K562 (cell line): Measurements from ENCODE around the gene NAIF1. TPM values are rescaled to one million over a fixed set of nuclear protein-coding genes. Genes with fewer than 3 reads are reported as not detected.

Experiments
- ATAC-seq: fragments of 200-7000 bp; cut with Tn5 transposase; 3 replicates; pipeline ENCODE4 v1.9.1; 2020; ENCODE audit warnings: moderate library complexity
- BruUV-seq: library from RNA; stranded (reverse); fragments of 400-500 nt; replicated peaks from 2 replicates; lab custom pipeline; 2021; lab: Mats Ljungman, UMichigan
- CTCF ChIA-PET: fragments of 300-600 bp; formaldehyde crosslinking; extraction: SDS; loops from one replicate; lab custom pipeline; 2021; ENCODE audit warnings: low intra/inter-chr PET ratio; lab: Yijun Ruan, JAX
- POLR2A ChIA-PET: fragments of 300-600, 350-650 bp; sonication (Branson Sonifier 250); formaldehyde crosslinking; extraction: SDS; loops from one replicate; lab custom pipeline; 2021; ENCODE audit warnings: antibody characterized with exemption, inconsistent platforms; lab: Yijun Ruan, JAX
- DNase-seq, 4 experiments: peaks; one replicate each; pipeline versions ENCODE4 v3.0.0 to v3.0.0-alpha.2; 2011 to 2018; ENCODE audit warnings: low spot score in 3 of 4, mixed read lengths in 3 of 4; ENCODE audit errors: extremely low read depth in 1 of 4
- FAIRE-seq: peaks from 2 replicates; lab custom pipeline; 2011; peaks lifted over from hg19 to GRCh38; lab: Jason Lieb, UNC
- H2AFZ ChIP-seq: 2 replicates; pipeline ENCODE4 v1.6.0; 2011; ENCODE audit warnings: low read depth, low read length, control low read depth, inconsistent platforms
- H3K27ac ChIP-seq: fragments of 200-600 bp; 3 replicates; pipeline ENCODE4 v1.8.0; 2011; ENCODE audit warnings: low read depth, mild to moderate bottlenecking, control low read depth, inconsistent platforms, low read length, moderate library complexity, mixed read lengths; ENCODE audit errors: extremely low read depth
- H3K27me3 ChIP-seq, 2 experiments: fragments of 300-600 bp in 1 of 2; 2 replicates in 1 of 2; 3 replicates in 1 of 2; pipeline versions ENCODE4 v1.6.0 to v1.8.0; 2011; ENCODE audit warnings: inconsistent platforms in 2 of 2, low read length in 2 of 2, mild to moderate bottlenecking in 1 of 2, mixed read lengths in 1 of 2, moderate library complexity in 1 of 2; ENCODE audit not compliant: control insufficient read depth in 2 of 2, insufficient read depth in 2 of 2
- H3K36me3 ChIP-seq: fragments of 300-600 bp; 3 replicates; pipeline ENCODE4 v1.8.0; 2011; ENCODE audit warnings: mild to moderate bottlenecking, low read length, inconsistent platforms; ENCODE audit not compliant: control insufficient read depth, insufficient read depth
- H3K4me1 ChIP-seq, 2 experiments: fragments of 200-600 bp in 1 of 2; replicated peaks in 1 of 2; 2 replicates in 1 of 2; 3 replicates in 1 of 2; pipeline versions ENCODE4 v1.5.1 to v1.8.0; 2011; ENCODE audit warnings: inconsistent platforms in 2 of 2, low read length in 2 of 2, mild to moderate bottlenecking in 1 of 2, mixed read lengths in 1 of 2, moderate library complexity in 1 of 2; ENCODE audit not compliant: control insufficient read depth in 2 of 2, insufficient read depth in 2 of 2
- H3K4me2 ChIP-seq: 2 replicates; pipeline ENCODE4 v1.6.1; 2011; ENCODE audit warnings: low read length, control low read depth, inconsistent platforms, mixed read lengths; ENCODE audit not compliant: insufficient read depth
- H3K4me3 ChIP-seq: fragments of 200-600 bp; sonication (generic), shearing (Covaris generic); 2 replicates; pipeline ENCODE4 v1.5.1; 2016; ENCODE audit warnings: control low read depth, inconsistent platforms
- H3K79me2 ChIP-seq: fragments of 200-600 bp; 3 replicates; pipeline ENCODE4 v1.8.0; 2011; ENCODE audit warnings: low read length, inconsistent platforms; ENCODE audit not compliant: control insufficient read depth, insufficient read depth
- H3K9ac ChIP-seq, 2 experiments: 2 replicates each; pipeline versions ENCODE4 v1.6.0 to v1.6.1; 2011; ENCODE audit warnings: low read depth in 2 of 2, low read length in 2 of 2, control low read depth in 1 of 2, inconsistent platforms in 1 of 2, mild to moderate bottlenecking in 1 of 2, mixed read lengths in 1 of 2; ENCODE audit not compliant: insufficient read depth in 1 of 2
- H3K9me1 ChIP-seq: one replicate; pipeline ENCODE4 v1.6.0; 2011; ENCODE audit warnings: inconsistent platforms, mild to moderate bottlenecking, low read length, moderate library complexity; ENCODE audit not compliant: control insufficient read depth, insufficient read depth
- H3K9me3 ChIP-seq: replicated peaks from 2 replicates; pipeline ENCODE4 v1.5.1; 2011; ENCODE audit warnings: low read depth, low read length, inconsistent platforms; ENCODE audit not compliant: control insufficient read depth, insufficient read depth
- H4K20me1 ChIP-seq: replicated peaks from 2 replicates; pipeline ENCODE4 v1.6.1; 2011; ENCODE audit warnings: low read length, inconsistent platforms, mixed read lengths; ENCODE audit not compliant: control insufficient read depth, insufficient read depth
- CREB3 ChIP-seq: fragments of 450-650 bp; conservative IDR thresholded peaks from 2 replicates; pipeline ENCODE4 v1.6.1; 2016; ENCODE audit warnings: missing genetic modification characterization, low read depth, mild to moderate bottlenecking, missing compliant biosample characterization, moderate library complexity
- CTCF ChIP-seq, 3 experiments: IDR thresholded peaks in 2 of 3; conservative IDR thresholded peaks in 1 of 3; 2 replicates each; pipeline ENCODE4 v1.5.1; 2011 to 2012; ENCODE audit warnings: low read length in 3 of 3, mild to moderate bottlenecking in 3 of 3, control low read depth in 2 of 3, improper control_type of control experiment in 1 of 3, inconsistent platforms in 1 of 3, low read depth in 1 of 3, mixed read lengths in 1 of 3, moderate library complexity in 1 of 3; ENCODE audit not compliant: insufficient read depth in 2 of 3
- CTCFL ChIP-seq: IDR thresholded peaks from 2 replicates; pipeline ENCODE4 v1.6.1; 2011; ENCODE audit warnings: borderline replicate concordance, low read depth, mild to moderate bottlenecking, moderate library complexity, low read length; ENCODE audit not compliant: insufficient read depth, poor library complexity, severe bottlenecking
- FIP1L1 ChIP-seq: fragments of 200-400 bp; formaldehyde crosslinking; IDR thresholded peaks from 2 replicates; pipeline ENCODE4 v1.6.1; 2018; ENCODE audit warnings: mild to moderate bottlenecking, low read depth, low read length; ENCODE audit not compliant: poor library complexity, severe bottlenecking
- KDM5B ChIP-seq: fragments of 200-600 bp; sonication (generic); IDR thresholded peaks from 2 replicates; pipeline ENCODE4 v1.6.1; 2012; ENCODE audit warnings: low read depth, mild to moderate bottlenecking, moderate library complexity, low read length, control low read depth, inconsistent platforms; ENCODE audit not compliant: insufficient replicate concordance
- NR4A1 ChIP-seq, 2 experiments: fragments of 250-450 bp in 1 of 2; fragments of 450-650 bp in 1 of 2; sonication (Bioruptor Pico) in 1 of 2; IDR thresholded peaks; 2 replicates each; pipeline versions ENCODE4 v1.4.0 to v1.6.1; 2016 to 2020; ENCODE audit warnings: mild to moderate bottlenecking in 2 of 2, missing compliant biosample characterization in 1 of 2, missing genetic modification characterization in 1 of 2, moderate library complexity in 1 of 2
- STAT5B ChIP-seq: fragments of 250-450 bp; sonication (Bioruptor Pico); IDR thresholded peaks from 2 replicates; pipeline ENCODE4 v1.8.0; 2021; ENCODE audit warnings: mild to moderate bottlenecking, inconsistent platforms
- ZC3H11A ChIP-seq: IDR thresholded peaks from 2 replicates; pipeline ENCODE4 v1.6.1; 2012; ENCODE audit warnings: low read depth, low read length, improper control_type of control experiment
- ZNF324 ChIP-seq: fragments of 250-450 bp; sonication (Bioruptor Pico); IDR thresholded peaks from 2 replicates; pipeline ENCODE4 v1.4.0; 2020; ENCODE audit warnings: mild to moderate bottlenecking
- ZNF592 ChIP-seq: fragments of 450-650 bp; IDR thresholded peaks from 2 replicates; pipeline ENCODE4 v1.6.1; 2017; ENCODE audit warnings: antibody characterized with exemption, mild to moderate bottlenecking
- WGBS: fragments of 100-300 bp; shearing (Covaris generic); methylation state at CpG from one replicate; pipeline ENCODE4 v1.1.6; 2016; ENCODE audit warnings: low coverage, mixed read lengths; ENCODE audit not compliant: insufficient coverage; ENCODE audit errors: missing lambda C conversion rate; 5-methylcytosine and 5-hydroxymethylcytosine counted together
- in situ Hi-C: fragments of 300-500 bp; cut with MboI; formaldehyde crosslinking; loops from 4 replicates; pipeline ENCODE4 v1.15.0; 2018; ENCODE audit warnings: inconsistent platforms, mixed read lengths
- intact Hi-C: fragments of 100-400 bp; cut with micrococcal nuclease; formaldehyde crosslinking; loops from 2 replicates; pipeline ENCODE4 v1.14.2; 2022
- polyA plus RNA-seq, 8 experiments: library from polyadenylated mRNA; depleted of rRNA in 4 of 8; stranded (reverse) in 5 of 8; unstranded in 3 of 8; fragments of >200 nt; fragmentation: Nextera tagmentation in 2 of 8; fragmentation: Illumina TruSeq in 1 of 8; extraction: Ambion mirVana in 2 of 8; extraction: Trizol in 1 of 8; gene quantifications; 2 replicates each; pipeline versions ENCODE4 v1.2.1 to v1.2.3, GENCODE V29; 2011 to 2014; ENCODE audit warnings: inconsistent platforms in 1 of 8, missing spikeins in 1 of 8
- total RNA-seq, 7 experiments: library from RNA; depleted of rRNA in 6 of 7; stranded (reverse); fragments of >200 nt in 6 of 7; fragmentation: Illumina TruSeq in 2 of 7; extraction: Trizol in 2 of 7; gene quantifications; 2 replicates each; pipeline versions ENCODE4 v1.2.1 to v1.2.3, GENCODE V29; 2011 to 2021; ENCODE audit warnings: low replicate concordance in 1 of 7

Gene NAIF1
- total and polyA plus RNA-seq, 9 of the 15 experiments (the other 6 are each of a cell fraction or from before 2014, with no cell fraction given) = 4.8 to 26.6 (median 17.2) TPM

- no peak for TF ChIP-seq STAT5B (CRISPR knock-in tag)
- TF ChIP-seq CTCF (IDR thresholded peaks at IDR 0.05 in 2 of 3, conservative IDR thresholded peaks at IDR 0.05 in 1 of 3; ENCODE audit: insufficient read depth in 2 of 3, low read depth in 1 of 3, low read length in 3 of 3) = peak; percentile 39 to 56 (median 39)
- TF ChIP-seq KDM5B = no peak
- peak; percentile 82 for TF ChIP-seq CTCFL
- TF ChIP-seq, all 486 proteins: peak for 12
Observed at GRCh38 chr9:128020692-128021091, 46.4 kb downstream of the NAIF1 start (continued).

DNA sequence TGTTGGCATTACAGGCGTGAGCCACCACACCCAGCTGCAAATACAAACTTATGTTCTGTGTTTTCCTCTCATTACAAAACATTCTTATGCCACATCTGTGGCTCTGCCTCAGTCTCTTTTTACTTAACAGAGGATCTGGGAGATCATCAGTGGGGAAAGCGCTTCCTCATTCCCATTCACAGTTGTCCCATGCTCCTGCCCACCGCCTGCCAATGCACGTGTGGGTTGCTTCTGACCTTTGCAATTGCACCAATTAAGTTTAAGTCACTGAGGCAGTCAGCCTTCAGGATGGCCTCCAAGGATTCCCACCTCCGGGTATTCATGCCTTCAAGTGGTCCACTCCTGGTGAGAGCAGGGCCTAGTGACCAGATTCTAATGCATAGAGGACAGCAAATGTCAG lies 51.4 kb downstream of the NAIF1 start:
- Histone ChIP-seq H3K27me3 (no peaks in the 10 kb centered on the region), H4K20me1 (no peaks in the 10 kb centered on the region), H3K9me1 (no peaks in the 10 kb centered on the region), H3K9me3 (no peaks in the 10 kb centered on the region), H3K4me2 (no peak overlapping the region), H3K36me3 (no peaks in the 10 kb centered on the region), H3K4me3 (no peak overlapping the region), H2AFZ (no peak overlapping the region), H3K9ac (no peak overlapping the region), H3K4me1 (peaks cover 0 to 4% of the 10 kb centered on the region in 2 experiments; a peak in 2 of 5 replicates), H3K27ac (no peak overlapping the region), H3K79me2 (no peaks in the 10 kb centered on the region)
- ChIA-PET POLR2A (interaction anchor here (1.1 to 1.8 kb wide), 2 partner anchors 11 to 30 kb away, joined by 3 to 7 read pairs; no protein-coding TSS in a partner anchor), CTCF (no interaction called here)
- BruUV-seq = no TSS peak
- ATAC-seq (no peak), FAIRE-seq (no peak), DNase-seq (no peak)
- intact Hi-C loops (no loop called here), in situ Hi-C loops (no loop called here)
- 59% methylated on average over 5 of the region's 5 CpGs for WGBS
- TF ChIP-seq ZNF324 = no peak
- TF ChIP-seq ZC3H11A = no peak
- no peak for TF ChIP-seq CREB3 (tag)
- no peak for TF ChIP-seq FIP1L1
- no peak for TF ChIP-seq NR4A1 (CRISPR knock-in tag; IDR thresholded peaks at IDR 0.05)
- TF ChIP-seq NR4A1 (tag; IDR thresholded peaks at IDR 0.05) = no peak
- TF ChIP-seq ZNF592 = no peak
